A673 (cell line): ENCODE data around the gene CALML4.

ENCODE experiments used
- CTCF ChIP-seq: fragments of 300-800, 200-600 bp; sonication (generic); conservative IDR thresholded peaks from 2 replicates; pipeline ENCODE4 v1.5.1; 2017; ENCODE audit warnings: low read depth, mild to moderate bottlenecking, antibody characterized with exemption, low read length, moderate library complexity, mixed read lengths
- EZH2 ChIP-seq: fragments of 200-600 bp; sonication (generic); IDR thresholded peaks from 2 replicates; pipeline ENCODE4 v1.6.1; 2017; ENCODE audit warnings: borderline replicate concordance, low read depth, mild to moderate bottlenecking, mixed read lengths, antibody characterized with exemption, low read length; ENCODE audit not compliant: poor library complexity, severe bottlenecking

- no peak for TF ChIP-seq CTCF
- TF ChIP-seq EZH2 = no peak
Observed at GRCh38 chr15:68205558-68205944, 419 bp upstream of the CALML4 start.
